ENCODE measurements around the gene ATXN1.

Gene ATXN1

DNA sequence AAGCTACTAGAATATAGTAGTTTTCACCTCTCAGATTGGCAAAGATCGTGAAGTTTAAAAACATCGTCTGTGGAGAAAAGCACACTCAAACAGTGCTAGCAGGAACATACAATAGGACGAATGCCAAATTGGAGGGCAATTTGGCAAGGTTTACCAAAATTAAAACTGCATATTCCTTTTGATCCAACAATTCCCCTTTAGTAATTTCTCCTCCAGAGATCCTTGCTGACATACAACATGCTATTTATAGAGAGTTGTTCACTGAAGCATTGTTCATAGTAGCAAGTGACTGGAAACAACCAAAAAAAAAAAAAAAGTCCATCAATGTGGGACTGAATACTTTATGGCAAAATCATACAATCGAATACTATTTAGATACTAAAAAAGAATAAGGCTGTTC is 202.2 kb downstream of the ATXN1 start:
- H2BK120ac ChIP-seq (ENCODE audit: low read depth, low read length): no peak overlapping the region
- H3K14ac ChIP-seq (ENCODE audit: low read length): no peak overlapping the region
- no peak overlapping the region for H4K8ac ChIP-seq (ENCODE audit: low read depth, low read length)
- no peak overlapping the region for H2BK15ac ChIP-seq (ENCODE audit: low read length)
- WGBS, 2 donors (ENCODE audit: extremely low coverage in 2 of 2, insufficient read length in 2 of 2, insufficient replicate concordance in 1 of 2): no CpG with 5 or more reads among the region's 4 CpGs
- H2AK5ac ChIP-seq (ENCODE audit: low read depth, low read length): no peak overlapping the region
- no peak overlapping the region for H3K9ac ChIP-seq (ENCODE audit: low read depth, low read length, poor library complexity)
- no peak overlapping the region for H3K4me2 ChIP-seq (ENCODE audit: insufficient read depth, low read length, poor library complexity, severe bottlenecking)
- no peak overlapping the region for H3K18ac ChIP-seq (ENCODE audit: low read length)
- H3K36me3 ChIP-seq (replicated peaks in 1 of 2; ENCODE audit: control insufficient read depth in 2 of 2, insufficient read depth in 2 of 2, low read length in 2 of 2): no peaks in the 10 kb centered on the region
- no peak overlapping the region for H2BK12ac ChIP-seq (ENCODE audit: low read length)
- no peaks in the 10 kb centered on the region for H3K79me1 ChIP-seq (ENCODE audit: low read depth, low read length)
- no peak overlapping the region for H3K27ac ChIP-seq (replicated peaks; ENCODE audit: low read length)
- H2BK5ac ChIP-seq (ENCODE audit: low read length): no peak overlapping the region
- H3K4me3 ChIP-seq (ENCODE audit: low read length in 2 of 2): no peak overlapping the region
- H4K91ac ChIP-seq (ENCODE audit: low read depth, low read length, poor library complexity): no peak overlapping the region
- no peak overlapping the region for H3K23ac ChIP-seq (ENCODE audit: low read depth, low read length, poor library complexity)
- no peak for DNase-seq (ENCODE audit: low spot score)
- peaks cover 0 to 6% of the 10 kb centered on the region in 2 donors for H3K4me1 ChIP-seq (ENCODE audit: control insufficient read depth in 2 of 2, insufficient read depth in 1 of 2, low read depth in 1 of 2, low read length in 2 of 2)
- H2AFZ ChIP-seq (ENCODE audit: low read length): no peak overlapping the region
- no peaks in the 10 kb centered on the region for H3K27me3 ChIP-seq (ENCODE audit: control insufficient read depth in 3 of 3, insufficient read depth in 3 of 3, low read depth in 1 of 3, low read length in 3 of 3)
- H3K9me3 ChIP-seq (replicated peaks in 1 of 2; ENCODE audit: control insufficient read depth in 2 of 2, insufficient read depth in 1 of 2, low read depth in 1 of 2, low read length in 2 of 2): no peaks in the 10 kb centered on the region
- no peak overlapping the region for H3K4ac ChIP-seq (ENCODE audit: low read length)

DNA sequence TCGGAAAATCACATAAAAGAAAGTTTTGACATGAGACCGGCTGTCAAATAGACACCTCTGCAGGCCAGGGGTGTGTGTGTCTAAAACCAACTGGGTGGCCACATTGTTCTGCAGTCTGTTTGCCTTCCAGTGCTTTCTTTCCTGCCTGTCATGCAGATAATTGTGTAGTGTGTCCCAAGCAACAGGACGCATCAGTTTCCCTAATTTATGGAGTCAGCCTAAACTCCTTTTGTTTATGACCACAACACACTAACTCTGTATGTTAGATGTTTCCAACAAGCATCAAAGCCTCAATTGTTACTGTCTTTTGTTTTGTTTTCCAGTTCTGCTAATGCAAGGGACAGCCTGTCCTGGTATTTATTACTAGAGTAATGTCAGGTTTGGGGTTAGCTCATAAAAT is 205.7 kb downstream of the ATXN1 start:
- Histone ChIP-seq H4K8ac (ENCODE audit: low read depth, low read length) (no peak overlapping the region), H3K27ac (replicated peaks; ENCODE audit: low read length) (no peak overlapping the region)
- no peak for DNase-seq (ENCODE audit: low spot score)

DNA sequence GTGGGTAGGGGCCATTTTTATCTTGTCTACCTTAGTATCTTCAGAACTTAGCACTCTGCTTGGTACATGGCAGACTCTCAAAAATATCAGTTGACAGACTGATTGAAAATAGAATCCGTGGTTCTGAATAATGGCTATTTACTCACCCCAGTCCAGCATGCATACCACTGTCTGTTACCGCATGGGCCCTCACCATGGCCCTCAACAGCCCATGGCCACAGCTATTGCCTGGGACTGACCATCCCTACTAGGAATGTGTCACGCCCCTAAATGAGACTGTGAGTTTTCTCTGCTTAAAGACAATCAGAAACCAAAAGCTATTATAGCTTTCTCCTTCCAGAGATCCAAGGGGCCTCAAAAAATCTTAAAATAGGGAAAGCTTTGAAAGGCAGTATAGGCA is 207.7 kb downstream of the ATXN1 start:
- DNase-seq (ENCODE audit: low spot score): no peak
- Histone ChIP-seq H2BK12ac (ENCODE audit: low read length) (no peak overlapping the region), H3K23ac (ENCODE audit: low read depth, low read length, poor library complexity) (no peak overlapping the region), H3K9me3 (replicated peaks in 1 of 2; ENCODE audit: control insufficient read depth in 2 of 2, insufficient read depth in 1 of 2, low read depth in 1 of 2, low read length in 2 of 2) (no peaks in the 10 kb centered on the region), H3K4me2 (ENCODE audit: insufficient read depth, low read length, poor library complexity, severe bottlenecking) (no peak overlapping the region), H2BK5ac (ENCODE audit: low read length) (no peak overlapping the region), H3K4me1 (ENCODE audit: control insufficient read depth in 2 of 2, insufficient read depth in 1 of 2, low read depth in 1 of 2, low read length in 2 of 2) (peaks cover 0 to 6% of the 10 kb centered on the region in 2 donors), H3K18ac (ENCODE audit: low read length) (no peak overlapping the region), H3K9ac (ENCODE audit: low read depth, low read length, poor library complexity) (no peak overlapping the region), H4K8ac (ENCODE audit: low read depth, low read length) (no peak overlapping the region), H3K4me3 (ENCODE audit: low read length in 2 of 2) (no peak overlapping the region), H2AK5ac (ENCODE audit: low read depth, low read length) (no peak overlapping the region), H3K4ac (ENCODE audit: low read length) (no peak overlapping the region), H4K91ac (ENCODE audit: low read depth, low read length, poor library complexity) (no peak overlapping the region), H2BK15ac (ENCODE audit: low read length) (no peak overlapping the region), H3K27ac (replicated peaks; ENCODE audit: low read length) (no peak overlapping the region), H3K36me3 (replicated peaks in 1 of 2; ENCODE audit: control insufficient read depth in 2 of 2, insufficient read depth in 2 of 2, low read length in 2 of 2) (no peaks in the 10 kb centered on the region), H2BK120ac (ENCODE audit: low read depth, low read length) (no peak overlapping the region), H3K14ac (ENCODE audit: low read length) (no peak overlapping the region), H2AFZ (ENCODE audit: low read length) (no peak overlapping the region), H3K79me1 (ENCODE audit: low read depth, low read length) (no peaks in the 10 kb centered on the region), H3K27me3 (ENCODE audit: control insufficient read depth in 3 of 3, insufficient read depth in 3 of 3, low read depth in 1 of 3, low read length in 3 of 3) (no peaks in the 10 kb centered on the region)
- no CpG with 5 or more reads among the region's 3 CpGs for WGBS, 2 donors (ENCODE audit: extremely low coverage in 2 of 2, insufficient read length in 2 of 2, insufficient replicate concordance in 1 of 2)

More for the DNA sequence above, 205.7 kb downstream of the ATXN1 start:
- no peak overlapping the region for H3K4me2 ChIP-seq (ENCODE audit: insufficient read depth, low read length, poor library complexity, severe bottlenecking)
- H3K27me3 ChIP-seq (ENCODE audit: control insufficient read depth in 3 of 3, insufficient read depth in 3 of 3, low read depth in 1 of 3, low read length in 3 of 3): no peaks in the 10 kb centered on the region
- no CpG with 5 or more reads among the region's 3 CpGs for WGBS, 2 donors (ENCODE audit: extremely low coverage in 2 of 2, insufficient read length in 2 of 2, insufficient replicate concordance in 1 of 2)
- H4K91ac ChIP-seq (ENCODE audit: low read depth, low read length, poor library complexity): no peak overlapping the region
- peaks cover 0 to 6% of the 10 kb centered on the region in 2 donors for H3K4me1 ChIP-seq (ENCODE audit: control insufficient read depth in 2 of 2, insufficient read depth in 1 of 2, low read depth in 1 of 2, low read length in 2 of 2)
- H2AK5ac ChIP-seq (ENCODE audit: low read depth, low read length): no peak overlapping the region
- H2BK12ac ChIP-seq (ENCODE audit: low read length): no peak overlapping the region
- no peak overlapping the region for H2BK15ac ChIP-seq (ENCODE audit: low read length)
- no peak overlapping the region for H3K18ac ChIP-seq (ENCODE audit: low read length)
- no peak overlapping the region for H3K4me3 ChIP-seq (ENCODE audit: low read length in 2 of 2)
- H3K79me1 ChIP-seq (ENCODE audit: low read depth, low read length): no peaks in the 10 kb centered on the region
- H3K9me3 ChIP-seq (replicated peaks in 1 of 2; ENCODE audit: control insufficient read depth in 2 of 2, insufficient read depth in 1 of 2, low read depth in 1 of 2, low read length in 2 of 2): no peaks in the 10 kb centered on the region
- no peak overlapping the region for H3K4ac ChIP-seq (ENCODE audit: low read length)
- H3K14ac ChIP-seq (ENCODE audit: low read length): no peak overlapping the region
- H2AFZ ChIP-seq (ENCODE audit: low read length): no peak overlapping the region
- H2BK5ac ChIP-seq (ENCODE audit: low read length): no peak overlapping the region
- H3K9ac ChIP-seq (ENCODE audit: low read depth, low read length, poor library complexity): no peak overlapping the region
- no peak overlapping the region for H2BK120ac ChIP-seq (ENCODE audit: low read depth, low read length)
- H3K23ac ChIP-seq (ENCODE audit: low read depth, low read length, poor library complexity): no peak overlapping the region
- no peaks in the 10 kb centered on the region for H3K36me3 ChIP-seq (replicated peaks in 1 of 2; ENCODE audit: control insufficient read depth in 2 of 2, insufficient read depth in 2 of 2, low read length in 2 of 2)

DNA sequence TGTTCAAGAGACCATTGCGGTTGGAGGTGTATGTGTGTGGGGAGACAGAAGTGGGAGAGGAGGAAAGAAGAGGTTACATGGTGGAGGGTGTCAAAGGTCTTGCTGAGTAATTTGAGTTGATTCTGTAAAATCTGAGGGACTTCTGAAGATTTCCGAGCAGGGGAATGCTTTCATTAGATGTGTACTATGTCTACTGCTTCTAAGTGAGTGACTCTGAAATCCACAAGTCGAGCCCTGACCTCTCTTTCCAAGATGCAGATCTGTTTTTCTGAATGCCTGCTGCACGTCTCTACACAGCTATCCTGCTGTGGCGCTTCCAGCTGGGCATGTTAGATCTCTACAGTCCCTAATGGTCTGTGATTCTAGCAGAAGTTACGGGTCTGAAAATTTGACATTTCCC is 209.8 kb downstream of the ATXN1 start:
- Histone ChIP-seq H2BK15ac (ENCODE audit: low read length) (no peak overlapping the region), H3K27me3 (ENCODE audit: control insufficient read depth in 3 of 3, insufficient read depth in 3 of 3, low read depth in 1 of 3, low read length in 3 of 3) (no peaks in the 10 kb centered on the region), H3K18ac (ENCODE audit: low read length) (no peak overlapping the region), H3K9ac (ENCODE audit: low read depth, low read length, poor library complexity) (no peak overlapping the region), H3K27ac (replicated peaks; ENCODE audit: low read length) (no peak overlapping the region), H2AK5ac (ENCODE audit: low read depth, low read length) (no peak overlapping the region), H3K36me3 (replicated peaks in 1 of 2; ENCODE audit: control insufficient read depth in 2 of 2, insufficient read depth in 2 of 2, low read length in 2 of 2) (no peaks in the 10 kb centered on the region), H3K4me2 (ENCODE audit: insufficient read depth, low read length, poor library complexity, severe bottlenecking) (no peak overlapping the region), H2BK120ac (ENCODE audit: low read depth, low read length) (no peak overlapping the region), H3K79me1 (ENCODE audit: low read depth, low read length) (no peaks in the 10 kb centered on the region), H4K8ac (ENCODE audit: low read depth, low read length) (no peak overlapping the region), H3K14ac (ENCODE audit: low read length) (no peak overlapping the region), H3K4me1 (ENCODE audit: control insufficient read depth in 2 of 2, insufficient read depth in 1 of 2, low read depth in 1 of 2, low read length in 2 of 2) (peaks cover 0 to 6% of the 10 kb centered on the region in 2 donors), H3K4ac (ENCODE audit: low read length) (no peak overlapping the region), H2BK12ac (ENCODE audit: low read length) (no peak overlapping the region), H3K9me3 (replicated peaks in 1 of 2; ENCODE audit: control insufficient read depth in 2 of 2, insufficient read depth in 1 of 2, low read depth in 1 of 2, low read length in 2 of 2) (no peaks in the 10 kb centered on the region), H3K23ac (ENCODE audit: low read depth, low read length, poor library complexity) (no peak overlapping the region), H2BK5ac (ENCODE audit: low read length) (no peak overlapping the region), H2AFZ (ENCODE audit: low read length) (no peak overlapping the region), H4K91ac (ENCODE audit: low read depth, low read length, poor library complexity) (no peak overlapping the region), H3K4me3 (ENCODE audit: low read length in 2 of 2) (no peak overlapping the region)
- DNase-seq (ENCODE audit: low spot score): no peak
- no CpG with 5 or more reads among the region's 6 CpGs for WGBS, 2 donors (ENCODE audit: extremely low coverage in 2 of 2, insufficient read length in 2 of 2, insufficient replicate concordance in 1 of 2)
